K562 (cell line): ENCODE results near the gene CHAC1. TPM values are rescaled to one million over a fixed set of nuclear protein-coding genes. Genes with fewer than 3 reads are reported as not detected.
A peak's percentile ranks its signal among the peaks of the same experiment; 100 is the strongest.

Source experiments
- ATAC-seq: fragments of 200-7000 bp; cut with Tn5 transposase; 3 replicates; pipeline ENCODE4 v1.9.1; 2020; ENCODE audit warnings: moderate library complexity
- BruUV-seq: library from RNA; stranded (reverse); fragments of 400-500 nt; replicated peaks from 2 replicates; lab custom pipeline; 2021; lab: Mats Ljungman, UMichigan
- CTCF ChIA-PET: fragments of 300-600 bp; formaldehyde crosslinking; extraction: SDS; loops from one replicate; lab custom pipeline; 2021; ENCODE audit warnings: low intra/inter-chr PET ratio; lab: Yijun Ruan, JAX
- POLR2A ChIA-PET: fragments of 300-600, 350-650 bp; sonication (Branson Sonifier 250); formaldehyde crosslinking; extraction: SDS; loops from one replicate; lab custom pipeline; 2021; ENCODE audit warnings: antibody characterized with exemption, inconsistent platforms; lab: Yijun Ruan, JAX
- DNase-seq, 4 experiments: peaks; one replicate each; pipeline versions ENCODE4 v3.0.0 to v3.0.0-alpha.2; 2011 to 2018; ENCODE audit warnings: low spot score in 3 of 4, mixed read lengths in 3 of 4; ENCODE audit errors: extremely low read depth in 1 of 4
- FAIRE-seq: peaks from 2 replicates; lab custom pipeline; 2011; peaks lifted over from hg19 to GRCh38; lab: Jason Lieb, UNC
- H2AFZ ChIP-seq: 2 replicates; pipeline ENCODE4 v1.6.0; 2011; ENCODE audit warnings: low read depth, low read length, control low read depth, inconsistent platforms
- H3K27ac ChIP-seq: fragments of 200-600 bp; 3 replicates; pipeline ENCODE4 v1.8.0; 2011; ENCODE audit warnings: low read depth, mild to moderate bottlenecking, control low read depth, inconsistent platforms, low read length, moderate library complexity, mixed read lengths; ENCODE audit errors: extremely low read depth
- H3K27me3 ChIP-seq, 2 experiments: fragments of 300-600 bp in 1 of 2; 2 replicates in 1 of 2; 3 replicates in 1 of 2; pipeline versions ENCODE4 v1.6.0 to v1.8.0; 2011; ENCODE audit warnings: inconsistent platforms in 2 of 2, low read length in 2 of 2, mild to moderate bottlenecking in 1 of 2, mixed read lengths in 1 of 2, moderate library complexity in 1 of 2; ENCODE audit not compliant: control insufficient read depth in 2 of 2, insufficient read depth in 2 of 2
- H3K36me3 ChIP-seq: fragments of 300-600 bp; 3 replicates; pipeline ENCODE4 v1.8.0; 2011; ENCODE audit warnings: mild to moderate bottlenecking, low read length, inconsistent platforms; ENCODE audit not compliant: control insufficient read depth, insufficient read depth
- H3K4me1 ChIP-seq, 2 experiments: fragments of 200-600 bp in 1 of 2; replicated peaks in 1 of 2; 2 replicates in 1 of 2; 3 replicates in 1 of 2; pipeline versions ENCODE4 v1.5.1 to v1.8.0; 2011; ENCODE audit warnings: inconsistent platforms in 2 of 2, low read length in 2 of 2, mild to moderate bottlenecking in 1 of 2, mixed read lengths in 1 of 2, moderate library complexity in 1 of 2; ENCODE audit not compliant: control insufficient read depth in 2 of 2, insufficient read depth in 2 of 2
- H3K4me2 ChIP-seq: 2 replicates; pipeline ENCODE4 v1.6.1; 2011; ENCODE audit warnings: low read length, control low read depth, inconsistent platforms, mixed read lengths; ENCODE audit not compliant: insufficient read depth
- H3K4me3 ChIP-seq: fragments of 200-600 bp; sonication (generic), shearing (Covaris generic); 2 replicates; pipeline ENCODE4 v1.5.1; 2016; ENCODE audit warnings: control low read depth, inconsistent platforms
- H3K79me2 ChIP-seq: fragments of 200-600 bp; 3 replicates; pipeline ENCODE4 v1.8.0; 2011; ENCODE audit warnings: low read length, inconsistent platforms; ENCODE audit not compliant: control insufficient read depth, insufficient read depth
- H3K9ac ChIP-seq, 2 experiments: 2 replicates each; pipeline versions ENCODE4 v1.6.0 to v1.6.1; 2011; ENCODE audit warnings: low read depth in 2 of 2, low read length in 2 of 2, control low read depth in 1 of 2, inconsistent platforms in 1 of 2, mild to moderate bottlenecking in 1 of 2, mixed read lengths in 1 of 2; ENCODE audit not compliant: insufficient read depth in 1 of 2
- H3K9me1 ChIP-seq: one replicate; pipeline ENCODE4 v1.6.0; 2011; ENCODE audit warnings: inconsistent platforms, mild to moderate bottlenecking, low read length, moderate library complexity; ENCODE audit not compliant: control insufficient read depth, insufficient read depth
- H3K9me3 ChIP-seq: replicated peaks from 2 replicates; pipeline ENCODE4 v1.5.1; 2011; ENCODE audit warnings: low read depth, low read length, inconsistent platforms; ENCODE audit not compliant: control insufficient read depth, insufficient read depth
- H4K20me1 ChIP-seq: replicated peaks from 2 replicates; pipeline ENCODE4 v1.6.1; 2011; ENCODE audit warnings: low read length, inconsistent platforms, mixed read lengths; ENCODE audit not compliant: control insufficient read depth, insufficient read depth
- BHLHE40 ChIP-seq: IDR thresholded peaks from 2 replicates; pipeline ENCODE4 v1.6.1; 2011; ENCODE audit warnings: low read length, improper control_type of control experiment
- CHD1 ChIP-seq: fragments of 200-600 bp; sonication (generic); IDR thresholded peaks from one replicate; pipeline ENCODE4 v1.6.1; 2012; ENCODE audit warnings: mild to moderate bottlenecking, moderate library complexity, low read length, inconsistent platforms
- ESRRB ChIP-seq: fragments of 250-450 bp; sonication (Bioruptor Pico); IDR thresholded peaks from 2 replicates; pipeline ENCODE4 v1.5.0; 2020; ENCODE audit warnings: mild to moderate bottlenecking, moderate library complexity, borderline replicate concordance
- FOXJ3 ChIP-seq: sonication (generic); formaldehyde crosslinking; IDR thresholded peaks from 2 replicates; pipeline ENCODE4 v1.4.0; 2020; ENCODE audit warnings: mild to moderate bottlenecking, missing genetic modification reagents
- MTA1 ChIP-seq: fragments of 450-650 bp; IDR thresholded peaks from 2 replicates; pipeline ENCODE4 v1.6.1; 2017; ENCODE audit warnings: borderline replicate concordance
- ZNF695 ChIP-seq: fragments of 450-650 bp; formaldehyde crosslinking; IDR thresholded peaks from 2 replicates; pipeline ENCODE4 v1.4.0; 2020; ENCODE audit warnings: mild to moderate bottlenecking, moderate library complexity
- ZNF75A ChIP-seq: fragments of 450-650 bp; formaldehyde crosslinking; IDR thresholded peaks from 2 replicates; pipeline ENCODE4 v1.4.0; 2020; ENCODE audit warnings: mild to moderate bottlenecking
- ZNF77 ChIP-seq: fragments of 250-450 bp; sonication (Bioruptor Pico); IDR thresholded peaks from 2 replicates; pipeline ENCODE4 v1.5.0; 2020
- WGBS: fragments of 100-300 bp; shearing (Covaris generic); methylation state at CpG from one replicate; pipeline ENCODE4 v1.1.6; 2016; ENCODE audit warnings: low coverage, mixed read lengths; ENCODE audit not compliant: insufficient coverage; ENCODE audit errors: missing lambda C conversion rate; 5-methylcytosine and 5-hydroxymethylcytosine counted together
- in situ Hi-C: fragments of 300-500 bp; cut with MboI; formaldehyde crosslinking; loops from 4 replicates; pipeline ENCODE4 v1.15.0; 2018; ENCODE audit warnings: inconsistent platforms, mixed read lengths
- intact Hi-C: fragments of 100-400 bp; cut with micrococcal nuclease; formaldehyde crosslinking; loops from 2 replicates; pipeline ENCODE4 v1.14.2; 2022
- polyA plus RNA-seq, 8 experiments: library from polyadenylated mRNA; depleted of rRNA in 4 of 8; stranded (reverse) in 5 of 8; unstranded in 3 of 8; fragments of >200 nt; fragmentation: Nextera tagmentation in 2 of 8; fragmentation: Illumina TruSeq in 1 of 8; extraction: Ambion mirVana in 2 of 8; extraction: Trizol in 1 of 8; gene quantifications; 2 replicates each; pipeline versions ENCODE4 v1.2.1 to v1.2.3, GENCODE V29; 2011 to 2014; ENCODE audit warnings: inconsistent platforms in 1 of 8, missing spikeins in 1 of 8
- total RNA-seq, 7 experiments: library from RNA; depleted of rRNA in 6 of 7; stranded (reverse); fragments of >200 nt in 6 of 7; fragmentation: Illumina TruSeq in 2 of 7; extraction: Trizol in 2 of 7; gene quantifications; 2 replicates each; pipeline versions ENCODE4 v1.2.1 to v1.2.3, GENCODE V29; 2011 to 2021; ENCODE audit warnings: low replicate concordance in 1 of 7
- TF ChIP-seq, protein P1 (sequence below): IDR thresholded peaks from 2 replicates; pipeline ENCODE4 v1.6.1; 2011; ENCODE audit not compliant: insufficient read length; ENCODE audit errors: extremely low read depth
- TF ChIP-seq, protein P2 (sequence below): fragments of 200-600 bp; sonication (generic); IDR thresholded peaks from one replicate; pipeline ENCODE4 v1.6.1; 2012; ENCODE audit warnings: mild to moderate bottlenecking, low read depth, low read length, inconsistent platforms

The CHAC1 gene
- total and polyA plus RNA-seq, 9 of the 15 experiments (the other 6 are each of a cell fraction or from before 2014, with no cell fraction given), result 0.47 to 39.0 (median 7.5) TPM

DNA sequence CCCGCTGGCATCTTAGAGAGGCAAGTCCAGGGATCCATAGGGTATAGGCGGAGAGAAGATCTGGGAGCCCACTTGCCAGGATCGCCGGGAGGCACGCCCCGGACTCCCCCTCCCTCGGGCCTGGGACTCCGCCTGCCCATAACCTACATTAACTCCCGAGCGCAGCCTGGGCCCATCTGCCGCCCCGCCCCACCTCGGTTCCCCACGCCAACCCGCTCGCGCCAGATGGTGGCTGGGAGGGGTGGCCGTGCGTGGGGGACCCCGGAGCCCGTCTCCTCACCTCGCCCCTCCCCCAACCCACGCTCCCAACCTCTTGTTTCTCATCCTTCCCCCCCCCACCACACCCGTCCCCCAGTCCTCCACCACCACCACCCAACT lies 25.8 kb upstream of the CHAC1 start:
- Histone ChIP-seq H3K36me3 (no peaks in the 10 kb centered on the region), H3K9me3 (no peaks in the 10 kb centered on the region), H3K4me2 (no peak overlapping the region), H3K9ac (peak overlapping the region in 1 of 2 experiments; percentile 86; a peak in 1 of 4 replicates), H3K4me1 (peaks cover 12 to 68% of the 10 kb centered on the region in 2 experiments), H3K27ac (no peak overlapping the region), H3K79me2 (no peaks in the 10 kb centered on the region), H4K20me1 (0 out of 2 replicates have a peak, but pooled peaks cover 4% of the 10 kb centered on the region), H3K27me3 (peaks cover 0 to 19% of the 10 kb centered on the region in 2 experiments; a peak in 2 of 5 replicates), H3K4me3 (peak overlapping the region; percentile 54), H2AFZ (no peak overlapping the region), H3K9me1 (no peaks in the 10 kb centered on the region)
- POLR2A ChIA-PET, result interaction anchor here (1.1 kb wide), 2 partner anchors 13 to 31 kb away, joined by 3 to 5 read pairs; no protein-coding TSS in a partner anchor
- CTCF ChIA-PET, result no interaction called here
- ATAC-seq (no peak), DNase-seq (peak in 2 of 4 experiments; percentile 53), FAIRE-seq (no peak)
- no TSS peak for BruUV-seq
- in situ Hi-C loops, result no loop called here
- intact Hi-C loops, result no loop called here
- WGBS, result 20% methylated on average over 8 of the region's 24 CpGs
- no peak for TF ChIP-seq ESRRB (CRISPR knock-in tag)
- TF ChIP-seq MTA1, result no peak
- TF ChIP-seq FOXJ3, result no peak
- TF ChIP-seq ZNF695, result no peak
- no peak for TF ChIP-seq ZNF75A (CRISPR knock-in tag)
- TF ChIP-seq, protein P1, sequence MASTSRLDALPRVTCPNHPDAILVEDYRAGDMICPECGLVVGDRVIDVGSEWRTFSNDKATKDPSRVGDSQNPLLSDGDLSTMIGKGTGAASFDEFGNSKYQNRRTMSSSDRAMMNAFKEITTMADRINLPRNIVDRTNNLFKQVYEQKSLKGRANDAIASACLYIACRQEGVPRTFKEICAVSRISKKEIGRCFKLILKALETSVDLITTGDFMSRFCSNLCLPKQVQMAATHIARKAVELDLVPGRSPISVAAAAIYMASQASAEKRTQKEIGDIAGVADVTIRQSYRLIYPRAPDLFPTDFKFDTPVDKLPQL, result no peak
- no peak for TF ChIP-seq CHD1
- no peak for TF ChIP-seq BHLHE40
- TF ChIP-seq ZNF77 (CRISPR knock-in tag), result no peak
- TF ChIP-seq, protein P2, sequence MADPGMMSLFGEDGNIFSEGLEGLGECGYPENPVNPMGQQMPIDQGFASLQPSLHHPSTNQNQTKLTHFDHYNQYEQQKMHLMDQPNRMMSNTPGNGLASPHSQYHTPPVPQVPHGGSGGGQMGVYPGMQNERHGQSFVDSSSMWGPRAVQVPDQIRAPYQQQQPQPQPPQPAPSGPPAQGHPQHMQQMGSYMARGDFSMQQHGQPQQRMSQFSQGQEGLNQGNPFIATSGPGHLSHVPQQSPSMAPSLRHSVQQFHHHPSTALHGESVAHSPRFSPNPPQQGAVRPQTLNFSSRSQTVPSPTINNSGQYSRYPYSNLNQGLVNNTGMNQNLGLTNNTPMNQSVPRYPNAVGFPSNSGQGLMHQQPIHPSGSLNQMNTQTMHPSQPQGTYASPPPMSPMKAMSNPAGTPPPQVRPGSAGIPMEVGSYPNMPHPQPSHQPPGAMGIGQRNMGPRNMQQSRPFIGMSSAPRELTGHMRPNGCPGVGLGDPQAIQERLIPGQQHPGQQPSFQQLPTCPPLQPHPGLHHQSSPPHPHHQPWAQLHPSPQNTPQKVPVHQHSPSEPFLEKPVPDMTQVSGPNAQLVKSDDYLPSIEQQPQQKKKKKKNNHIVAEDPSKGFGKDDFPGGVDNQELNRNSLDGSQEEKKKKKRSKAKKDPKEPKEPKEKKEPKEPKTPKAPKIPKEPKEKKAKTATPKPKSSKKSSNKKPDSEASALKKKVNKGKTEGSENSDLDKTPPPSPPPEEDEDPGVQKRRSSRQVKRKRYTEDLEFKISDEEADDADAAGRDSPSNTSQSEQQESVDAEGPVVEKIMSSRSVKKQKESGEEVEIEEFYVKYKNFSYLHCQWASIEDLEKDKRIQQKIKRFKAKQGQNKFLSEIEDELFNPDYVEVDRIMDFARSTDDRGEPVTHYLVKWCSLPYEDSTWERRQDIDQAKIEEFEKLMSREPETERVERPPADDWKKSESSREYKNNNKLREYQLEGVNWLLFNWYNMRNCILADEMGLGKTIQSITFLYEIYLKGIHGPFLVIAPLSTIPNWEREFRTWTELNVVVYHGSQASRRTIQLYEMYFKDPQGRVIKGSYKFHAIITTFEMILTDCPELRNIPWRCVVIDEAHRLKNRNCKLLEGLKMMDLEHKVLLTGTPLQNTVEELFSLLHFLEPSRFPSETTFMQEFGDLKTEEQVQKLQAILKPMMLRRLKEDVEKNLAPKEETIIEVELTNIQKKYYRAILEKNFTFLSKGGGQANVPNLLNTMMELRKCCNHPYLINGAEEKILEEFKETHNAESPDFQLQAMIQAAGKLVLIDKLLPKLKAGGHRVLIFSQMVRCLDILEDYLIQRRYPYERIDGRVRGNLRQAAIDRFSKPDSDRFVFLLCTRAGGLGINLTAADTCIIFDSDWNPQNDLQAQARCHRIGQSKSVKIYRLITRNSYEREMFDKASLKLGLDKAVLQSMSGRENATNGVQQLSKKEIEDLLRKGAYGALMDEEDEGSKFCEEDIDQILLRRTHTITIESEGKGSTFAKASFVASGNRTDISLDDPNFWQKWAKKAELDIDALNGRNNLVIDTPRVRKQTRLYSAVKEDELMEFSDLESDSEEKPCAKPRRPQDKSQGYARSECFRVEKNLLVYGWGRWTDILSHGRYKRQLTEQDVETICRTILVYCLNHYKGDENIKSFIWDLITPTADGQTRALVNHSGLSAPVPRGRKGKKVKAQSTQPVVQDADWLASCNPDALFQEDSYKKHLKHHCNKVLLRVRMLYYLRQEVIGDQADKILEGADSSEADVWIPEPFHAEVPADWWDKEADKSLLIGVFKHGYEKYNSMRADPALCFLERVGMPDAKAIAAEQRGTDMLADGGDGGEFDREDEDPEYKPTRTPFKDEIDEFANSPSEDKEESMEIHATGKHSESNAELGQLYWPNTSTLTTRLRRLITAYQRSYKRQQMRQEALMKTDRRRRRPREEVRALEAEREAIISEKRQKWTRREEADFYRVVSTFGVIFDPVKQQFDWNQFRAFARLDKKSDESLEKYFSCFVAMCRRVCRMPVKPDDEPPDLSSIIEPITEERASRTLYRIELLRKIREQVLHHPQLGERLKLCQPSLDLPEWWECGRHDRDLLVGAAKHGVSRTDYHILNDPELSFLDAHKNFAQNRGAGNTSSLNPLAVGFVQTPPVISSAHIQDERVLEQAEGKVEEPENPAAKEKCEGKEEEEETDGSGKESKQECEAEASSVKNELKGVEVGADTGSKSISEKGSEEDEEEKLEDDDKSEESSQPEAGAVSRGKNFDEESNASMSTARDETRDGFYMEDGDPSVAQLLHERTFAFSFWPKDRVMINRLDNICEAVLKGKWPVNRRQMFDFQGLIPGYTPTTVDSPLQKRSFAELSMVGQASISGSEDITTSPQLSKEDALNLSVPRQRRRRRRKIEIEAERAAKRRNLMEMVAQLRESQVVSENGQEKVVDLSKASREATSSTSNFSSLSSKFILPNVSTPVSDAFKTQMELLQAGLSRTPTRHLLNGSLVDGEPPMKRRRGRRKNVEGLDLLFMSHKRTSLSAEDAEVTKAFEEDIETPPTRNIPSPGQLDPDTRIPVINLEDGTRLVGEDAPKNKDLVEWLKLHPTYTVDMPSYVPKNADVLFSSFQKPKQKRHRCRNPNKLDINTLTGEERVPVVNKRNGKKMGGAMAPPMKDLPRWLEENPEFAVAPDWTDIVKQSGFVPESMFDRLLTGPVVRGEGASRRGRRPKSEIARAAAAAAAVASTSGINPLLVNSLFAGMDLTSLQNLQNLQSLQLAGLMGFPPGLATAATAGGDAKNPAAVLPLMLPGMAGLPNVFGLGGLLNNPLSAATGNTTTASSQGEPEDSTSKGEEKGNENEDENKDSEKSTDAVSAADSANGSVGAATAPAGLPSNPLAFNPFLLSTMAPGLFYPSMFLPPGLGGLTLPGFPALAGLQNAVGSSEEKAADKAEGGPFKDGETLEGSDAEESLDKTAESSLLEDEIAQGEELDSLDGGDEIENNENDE, result no peak
